Sigmoid colon (tissue), 7 donors: ENCODE measurements around the gene NAA35. TPM values are rescaled to one million over a fixed set of nuclear protein-coding genes. Genes with fewer than 3 reads are reported as not detected.
A peak's percentile ranks its signal among the peaks of the same experiment; 100 is the strongest.

Experiments
- DNase-seq: peaks from one replicate; pipeline ENCODE4 v3.0.0-alpha.2; 2019
- H3K27ac ChIP-seq, 4 donors: fragments of 200-600 bp; sonication (generic); one replicate each; pipeline ENCODE4 v1.5.1; 2016 to 2019; ENCODE audit warnings: mild to moderate bottlenecking in 1 of 4
- H3K27me3 ChIP-seq, 3 donors: fragments of 200-600 bp; sonication (generic); one replicate each; pipeline ENCODE4 v1.5.1; 2019; ENCODE audit warnings: mild to moderate bottlenecking in 1 of 3
- H3K36me3 ChIP-seq, 4 donors: fragments of 200-600 bp; sonication (generic); one replicate each; pipeline ENCODE4 v1.5.1; 2016 to 2019
- H3K4me1 ChIP-seq, 4 donors: fragments of 200-600 bp; sonication (generic); one replicate each; pipeline ENCODE4 v1.5.1; 2017 to 2019
- H3K4me3 ChIP-seq, 4 donors: fragments of 200-600 bp; sonication (generic); one replicate each; pipeline ENCODE4 v1.5.1; 2017 to 2019; ENCODE audit warnings: mild to moderate bottlenecking in 2 of 4, moderate library complexity in 1 of 4
- H3K9me3 ChIP-seq, 4 donors: fragments of 200-600 bp in 3 of 4; sonication (generic) in 3 of 4; one replicate each; pipeline versions ENCODE4 v1.5.1 to v1.6.1; 2013 to 2019
- CTCF ChIP-seq, 4 experiments: fragments of 450-650 bp in 3 of 4; fragments of 200-600 bp in 1 of 4; IDR thresholded peaks; one replicate each; pipeline ENCODE4 v1.5.1; 2016 to 2019; ENCODE audit warnings: antibody characterized with exemption in 4 of 4, mild to moderate bottlenecking in 3 of 4, moderate library complexity in 2 of 4
- EP300 ChIP-seq, 4 donors: sonication (generic); formaldehyde crosslinking; IDR thresholded peaks; one replicate each; pipeline ENCODE4 v1.6.1; 2017; ENCODE audit warnings: antibody characterized with exemption in 4 of 4
- POLR2A ChIP-seq, 2 donors: fragments of 450-650 bp; IDR thresholded peaks; one replicate each; pipeline ENCODE4 v1.6.1; 2016; ENCODE audit warnings: antibody characterized with exemption in 2 of 2, mild to moderate bottlenecking in 2 of 2, moderate library complexity in 2 of 2
- POLR2AphosphoS5 ChIP-seq, 4 donors: sonication (generic); formaldehyde crosslinking; IDR thresholded peaks; one replicate each; pipeline ENCODE4 v1.6.1; 2017; ENCODE audit warnings: antibody characterized with exemption in 4 of 4
- WGBS, 2 donors: extraction: QIAGEN DNeasy Blood & Tissue Kit; methylation state at CpG; one replicate each; pipeline ENCODE4 v1.1.7; 2013; 5-methylcytosine and 5-hydroxymethylcytosine counted together
- intact Hi-C: fragments of 100-400 bp; cut with DNase I; formaldehyde crosslinking; loops from one replicate; pipeline ENCODE4 v1.15.1; 2023
- polyA plus RNA-seq, 3 donors: library from polyadenylated mRNA; stranded (reverse); fragments of 200-250 nt; gene quantifications; one replicate each; pipeline ENCODE4 v1.2.3, GENCODE V29; 2013
- total RNA-seq, 4 donors: library from RNA; depleted of rRNA; stranded (reverse); fragments of >200 nt; gene quantifications; one replicate each; pipeline ENCODE4 v1.1.0, GENCODE V29; 2016
- donor health status: healthy with polysubstance abuse.
- donor health status: Bipolar disorder and iron deficiency.
- donor health status: healthy.

The NAA35 gene
- total and polyA plus RNA-seq, 7 donors: 13.2 to 31.6 (median 19.5) TPM

DNA sequence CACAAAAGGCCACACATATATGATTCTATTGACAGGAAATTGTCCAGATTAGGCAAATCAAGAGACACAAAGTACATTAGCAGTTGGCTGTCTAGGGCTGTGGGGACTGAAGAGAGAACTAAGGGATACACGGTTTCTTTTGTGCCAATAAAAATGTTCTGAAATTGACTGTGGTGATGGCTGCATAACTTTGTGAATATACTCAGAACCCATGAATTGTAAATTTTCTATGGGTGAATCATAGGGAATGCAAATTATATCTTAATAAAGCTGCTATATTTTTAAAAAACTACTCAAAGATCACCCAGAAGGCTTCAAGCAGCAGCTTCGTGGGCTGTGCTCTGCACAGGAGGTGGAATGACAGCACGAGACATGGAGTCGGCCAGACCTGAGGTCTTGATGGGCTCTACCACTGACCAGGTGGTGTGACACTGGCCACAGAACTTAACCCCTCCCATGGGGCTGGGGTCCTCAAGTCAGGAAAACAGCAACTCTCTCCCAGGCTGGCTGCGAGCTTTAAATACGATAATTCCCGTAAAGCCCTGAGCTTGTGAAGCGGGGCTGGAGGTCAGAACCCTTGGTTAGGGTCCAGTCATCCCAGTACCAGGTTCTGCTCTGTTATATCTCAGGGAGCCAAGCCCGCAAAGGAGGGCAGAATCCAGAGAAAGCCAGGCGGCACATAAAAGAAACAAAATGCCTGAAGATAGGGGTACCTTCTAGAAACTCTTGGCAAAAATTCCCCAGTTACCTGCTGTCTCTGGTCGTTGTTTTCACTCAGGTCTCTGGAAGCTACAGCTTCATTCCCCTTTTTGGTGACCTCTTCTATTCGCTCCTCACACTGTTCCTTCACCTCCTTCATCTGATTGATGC lies 99.3 kb downstream of the NAA35 start:
- Histone ChIP-seq H3K4me3 (no peak overlapping the region), H3K27ac (no peak overlapping the region), H3K4me1 (peaks cover 0 to 17% (median 13%) of the 10 kb centered on the region in 4 donors), H3K36me3 (peaks cover 0 to 7% (median 0%) of the 10 kb centered on the region in 4 donors), H3K27me3 (no peaks in the 10 kb centered on the region), H3K9me3 (no peaks in the 10 kb centered on the region)
- no peak for DNase-seq
- no peak for TF ChIP-seq POLR2AphosphoS5 (IDR thresholded peaks at IDR 0.05)
- no peak for TF ChIP-seq CTCF (IDR thresholded peaks at IDR 0.05)
- no peak for TF ChIP-seq EP300 (IDR thresholded peaks at IDR 0.05)
- TF ChIP-seq POLR2A (IDR thresholded peaks at IDR 0.05): no peak
- intact Hi-C loops: loop anchor here (5.0 to 10.0 kb wide), 2 partner anchors 37 to 245 kb away; partner anchors contain the start of gene ISCA1
- WGBS, 2 donors: 95 to 96% methylated on average over 12 of the region's 12 CpGs

- Histone ChIP-seq H3K9me3 (no peaks in the 10 kb centered on the region), H3K27ac (no peak overlapping the region), H3K36me3 (peaks cover 0 to 6% (median 0%) of the 10 kb centered on the region in 4 donors), H3K27me3 (no peaks in the 10 kb centered on the region), H3K4me1 (peaks cover 0 to 17% (median 13%) of the 10 kb centered on the region in 4 donors), H3K4me3 (no peak overlapping the region)
- no peak for DNase-seq
- 79 to 83% methylated on average over 3 of the region's 3 CpGs for WGBS, 2 donors
- no peak for TF ChIP-seq EP300 (IDR thresholded peaks at IDR 0.05)
- TF ChIP-seq POLR2A (IDR thresholded peaks at IDR 0.05): no peak
- no peak for TF ChIP-seq CTCF (IDR thresholded peaks at IDR 0.05)
- TF ChIP-seq POLR2AphosphoS5 (IDR thresholded peaks at IDR 0.05): no peak
- intact Hi-C loops: loop anchor here (5.0 kb wide), 1 partner anchor 36 kb away; no protein-coding TSS in a partner anchor
Measured at GRCh38 chr9:86040861-86041155, 99.9 kb downstream of the NAA35 start.

GRCh38 chr9:86041311-86041741 lies 100.4 kb downstream of the NAA35 start:
- Histone ChIP-seq H3K27ac (peak overlapping the region in 2 of 4 donors; percentile 10 to 25), H3K4me1 (peaks cover 0 to 17% (median 13%) of the 10 kb centered on the region in 4 donors), H3K4me3 (peak overlapping the region in 2 of 4 donors; percentile 22 to 26), H3K36me3 (peaks cover 0 to under 1% (median 0%) of the 10 kb centered on the region in 4 donors), H3K9me3 (no peaks in the 10 kb centered on the region), H3K27me3 (no peaks in the 10 kb centered on the region)
- TF ChIP-seq EP300 (IDR thresholded peaks at IDR 0.05) (no peak), POLR2A (IDR thresholded peaks at IDR 0.05) (no peak), CTCF (IDR thresholded peaks at IDR 0.05) (no peak), POLR2AphosphoS5 (IDR thresholded peaks at IDR 0.05) (peak in 3 of 4 donors; percentile 25 to 43 (median 36))
- DNase-seq: no peak
- intact Hi-C loops: loop anchor here (5.0 kb wide), 1 partner anchor 36 kb away; no protein-coding TSS in a partner anchor
- 44 to 63% methylated on average over 8 of the region's 8 CpGs for WGBS, 2 donors

- peak overlapping the region in 1 of 4 donors; percentile 25 for H3K27ac ChIP-seq
- H3K4me3 ChIP-seq: no peak overlapping the region
- no peaks in the 10 kb centered on the region for H3K36me3 ChIP-seq
- TF ChIP-seq EP300 (IDR thresholded peaks at IDR 0.05) (no peak), POLR2AphosphoS5 (IDR thresholded peaks at IDR 0.05) (no peak), CTCF (IDR thresholded peaks at IDR 0.05) (no peak), POLR2A (IDR thresholded peaks at IDR 0.05) (no peak)
- 14 to 65% methylated on average over 5 of the region's 5 CpGs for WGBS, 2 donors
- no peak for DNase-seq
- H3K4me1 ChIP-seq: peaks cover 0 to 17% (median 13%) of the 10 kb centered on the region in 4 donors
- H3K9me3 ChIP-seq: no peaks in the 10 kb centered on the region
- intact Hi-C loops: loop anchor here (5.0 kb wide), 1 partner anchor 35 kb away; no protein-coding TSS in a partner anchor
- no peaks in the 10 kb centered on the region for H3K27me3 ChIP-seq
Measured at GRCh38 chr9:86042199-86042978, 101.4 kb downstream of the NAA35 start.
